ENCODE data around the gene COPB2. TPM values are rescaled to one million over a fixed set of nuclear protein-coding genes. Genes with fewer than 3 reads are reported as not detected.

COPB2 gene
- total and polyA plus RNA-seq, 10 of the 15 experiments (the other 5 are each of a cell fraction or from before 2014, with no cell fraction given) = 51.3 to 143 (median 116) TPM

- CTCF ChIA-PET = interaction anchor here (2.6 kb wide), 1 partner anchor 8 kb away, joined by 10 read pairs; no protein-coding TSS in a partner anchor
- in situ Hi-C loops (cut with MboI) = no loop called here
Observed at GRCh38 chr3:139320551-139321309, 68.7 kb downstream of the COPB2 start.

More at GRCh38 chr3:139320551-139321309, 68.7 kb downstream of the COPB2 start:
- Histone ChIP-seq H3K4me2 (ENCODE audit: control insufficient read depth, insufficient read depth) (no peak overlapping the region), H3K36me3 (ENCODE audit: control insufficient read depth in 2 of 2, insufficient read depth in 2 of 2, low read length in 1 of 2) (no peaks in the 10 kb centered on the region), H3K27me3 (replicated peaks in 1 of 2; ENCODE audit: control insufficient read depth in 2 of 2, insufficient read depth in 2 of 2, low read length in 1 of 2) (no peaks in the 10 kb centered on the region; a peak in 1 of 4 replicates), H3K9ac (ENCODE audit: control insufficient read depth, insufficient read depth, low read length) (no peak overlapping the region), H4K20me1 (ENCODE audit: control insufficient read depth, insufficient read depth) (no peaks in the 10 kb centered on the region), H3K4me3 (no peak overlapping the region), H3K9me3 (replicated peaks; ENCODE audit: control insufficient read depth, insufficient read depth, low read length) (no peaks in the 10 kb centered on the region; the same call in 2 of the 3 replicates), H2AFZ (ENCODE audit: control insufficient read depth, low read depth, low read length) (no peak overlapping the region), H3K27ac (ENCODE audit: control insufficient read depth, insufficient read depth) (no peak overlapping the region), H3K79me2 (ENCODE audit: control insufficient read depth, insufficient read depth, low read length) (no peaks in the 10 kb centered on the region), H3K4me1 (ENCODE audit: control insufficient read depth, insufficient read depth, low read length) (no peaks in the 10 kb centered on the region)
- ChIA-PET POLR2A (no interaction called here), RAD21 (ENCODE audit: unreplicated experiment) (no interaction called here), SMC1A (ENCODE audit: uncharacterized antibody, unreplicated experiment) (no interaction called here)
- no peak for ATAC-seq
- FAIRE-seq = no peak
- 17% methylated on average over 8 of the region's 8 CpGs for WGBS (ENCODE audit: insufficient coverage, insufficient replicate concordance, low lambda C conversion rate, missing lambda C conversion rate)
- no TSS peak for BruUV-seq (replicated peaks)
- intact Hi-C loops (cut with micrococcal nuclease; ENCODE audit: unreplicated experiment) = no loop called here
- DNase-seq (ENCODE audit: low read depth, low spot score) = no peak
- TF ChIP-seq MTA2 (IDR thresholded peaks at IDR 0.05; ENCODE audit: low read depth) = no peak
- no peak for TF ChIP-seq MEF2B (IDR thresholded peaks at IDR 0.05; ENCODE audit: partially characterized antibody, poor library complexity, severe bottlenecking)
- TF ChIP-seq POU2F2 (IDR thresholded peaks at IDR 0.05; ENCODE audit: borderline replicate concordance, low read depth, low read length) = no peak
- TF ChIP-seq ZBTB11 (CRISPR knock-in tag; IDR thresholded peaks at IDR 0.05) = no peak
- no peak for TF ChIP-seq RBBP5 (conservative IDR thresholded peaks at IDR 0.05)
- no peak for TF ChIP-seq MEF2A (IDR thresholded peaks at IDR 0.05; ENCODE audit: insufficient read depth, low read depth, low read length)
- TF ChIP-seq CEBPB (IDR thresholded peaks at IDR 0.05; ENCODE audit: borderline replicate concordance in 1 of 2, low read depth in 2 of 2, low read length in 2 of 2) = no peak
- TF ChIP-seq BCL3 (IDR thresholded peaks at IDR 0.05; ENCODE audit: borderline replicate concordance, insufficient read depth, low read depth, low read length, poor library complexity, severe bottlenecking) = no peak
- TF ChIP-seq PAX5 (IDR thresholded peaks at IDR 0.05; ENCODE audit: borderline replicate concordance, low read depth, low read length) = no peak
- TF ChIP-seq RELA (IDR thresholded peaks at IDR 0.05; ENCODE audit: borderline replicate concordance, partially characterized antibody) = no peak
